HG02884 (cell line): Measurements from ENCODE around the gene ENTR1.
A peak's percentile ranks its signal among the peaks of the same experiment; 100 is the strongest.

Source experiments
- ATAC-seq: cut with Tn5 transposase; IDR thresholded peaks from one replicate; pipeline ENCODE4 v1.9.1; 2021; ENCODE audit warnings: mild to moderate bottlenecking, moderate library complexity; ENCODE audit not compliant: unreplicated experiment

The ENTR1 gene, protein sequence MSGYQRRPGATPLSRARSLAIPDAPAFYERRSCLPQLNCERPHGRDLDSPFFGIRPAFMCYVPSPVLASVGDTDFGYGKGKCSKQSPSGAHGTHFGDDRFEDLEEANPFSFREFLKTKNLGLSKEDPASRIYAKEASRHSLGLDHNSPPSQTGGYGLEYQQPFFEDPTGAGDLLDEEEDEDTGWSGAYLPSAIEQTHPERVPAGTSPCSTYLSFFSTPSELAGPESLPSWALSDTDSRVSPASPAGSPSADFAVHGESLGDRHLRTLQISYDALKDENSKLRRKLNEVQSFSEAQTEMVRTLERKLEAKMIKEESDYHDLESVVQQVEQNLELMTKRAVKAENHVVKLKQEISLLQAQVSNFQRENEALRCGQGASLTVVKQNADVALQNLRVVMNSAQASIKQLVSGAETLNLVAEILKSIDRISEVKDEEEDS

DNA sequence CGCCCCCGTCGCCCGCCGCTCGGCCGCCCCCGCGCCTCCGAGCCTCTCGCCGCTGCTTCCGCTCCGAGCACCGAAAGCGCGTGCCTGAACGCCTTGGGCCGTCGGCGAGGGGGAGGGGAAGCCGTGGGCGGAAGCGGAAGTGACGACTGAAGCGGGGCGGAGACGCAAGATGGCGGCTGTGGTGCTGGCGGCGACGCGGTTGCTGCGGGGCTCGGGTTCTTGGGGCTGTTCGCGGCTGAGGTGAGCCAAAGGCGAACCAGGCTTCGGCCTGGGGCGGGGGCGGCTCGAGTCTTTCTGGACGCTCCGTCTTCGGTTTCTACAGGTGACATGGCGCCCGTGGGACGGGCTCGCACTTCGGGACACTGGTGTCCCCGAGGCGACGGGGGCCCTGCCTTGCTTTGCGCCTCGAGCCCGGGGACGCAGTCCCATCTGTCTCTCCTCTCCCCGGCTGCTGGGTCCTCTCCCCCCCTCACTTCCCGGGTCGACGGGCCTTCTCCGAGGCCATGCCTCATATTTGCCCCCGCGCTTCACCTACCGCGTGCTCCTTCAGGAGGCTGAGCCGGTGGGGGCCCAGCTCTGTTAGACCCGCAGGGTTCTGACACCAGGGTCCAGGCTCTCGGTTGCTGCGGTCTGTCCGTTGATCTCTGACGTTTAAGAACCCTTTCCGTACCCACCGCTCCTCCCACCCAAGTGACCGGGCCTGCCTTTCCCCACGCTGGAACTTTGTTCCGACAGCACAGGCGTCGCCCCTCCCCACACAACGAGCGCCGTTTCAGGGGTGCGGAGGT, at the start of gene ENTR1, which contains the start of gene PMPCA:
Gene ENTR1 (minus strand): TSS at position 115 of the 788 bp plus-strand sequence. CDS start 217 bp downstream, outside the sequence.
Gene PMPCA (plus strand): TSS at position 159 of the 788 bp plus-strand sequence. CDS start 11 bp downstream, at position 170.
- ATAC-seq, result peak; percentile 72

DNA sequence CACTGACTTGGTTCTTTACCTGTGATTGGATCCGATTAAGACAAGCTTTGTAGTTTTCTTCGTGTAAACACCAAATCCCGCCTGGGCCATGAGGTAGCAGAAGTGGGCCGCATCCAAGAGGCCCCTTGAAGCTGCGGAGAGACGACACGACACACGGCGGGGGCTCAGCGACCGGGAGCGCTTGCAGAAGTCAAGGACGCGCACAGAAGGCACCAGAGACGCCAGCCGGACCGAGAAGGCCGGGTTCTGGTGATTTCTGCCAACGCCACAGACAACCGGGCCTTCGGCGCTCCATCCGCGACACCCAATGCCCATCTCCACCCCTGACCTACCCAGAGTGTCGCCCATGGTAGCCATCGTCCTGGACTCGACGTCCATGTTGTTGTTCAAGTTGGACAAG, 49.0 kb upstream of the ENTR1 start:
- ATAC-seq, result no peak

DNA sequence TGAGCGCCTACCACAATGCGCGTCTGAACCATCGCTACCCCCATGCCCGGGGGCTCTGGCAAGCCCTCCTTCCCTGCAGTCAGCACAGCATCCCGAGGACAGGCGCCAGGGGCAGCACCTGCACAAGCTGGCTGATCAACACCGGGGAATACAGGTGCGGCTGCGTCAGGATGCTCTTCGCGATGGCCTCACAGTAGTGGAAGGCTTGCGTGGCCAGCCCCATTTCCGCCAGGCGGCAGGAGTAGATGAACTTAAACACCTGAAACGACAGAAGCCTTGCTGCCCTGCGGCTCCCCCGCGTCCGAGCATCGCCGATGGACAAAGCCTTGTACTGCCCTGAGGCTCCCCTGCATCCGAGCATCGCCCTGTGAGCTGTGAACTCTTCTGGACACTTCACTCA, 46.9 kb upstream of the ENTR1 start:
- no peak for ATAC-seq

DNA sequence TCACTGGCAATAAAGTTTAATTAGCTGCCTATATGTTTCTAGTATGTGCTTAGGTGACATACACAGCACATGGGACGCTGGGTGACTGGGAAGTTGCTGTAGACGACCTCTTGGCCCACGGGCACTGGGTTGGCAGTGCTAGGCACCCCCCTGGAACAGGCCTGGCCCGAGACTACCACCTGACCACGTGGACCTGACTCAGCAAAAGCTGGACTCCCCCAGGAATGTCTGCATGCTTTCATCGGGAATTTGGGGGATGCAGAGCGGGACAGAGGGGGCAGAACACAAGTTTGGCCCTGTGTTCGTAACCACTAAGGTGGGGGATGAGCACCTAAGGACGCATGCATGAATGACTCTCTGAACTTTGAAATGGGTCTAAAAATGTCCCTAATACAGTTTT, 45.8 kb upstream of the ENTR1 start:
- no peak for ATAC-seq

DNA sequence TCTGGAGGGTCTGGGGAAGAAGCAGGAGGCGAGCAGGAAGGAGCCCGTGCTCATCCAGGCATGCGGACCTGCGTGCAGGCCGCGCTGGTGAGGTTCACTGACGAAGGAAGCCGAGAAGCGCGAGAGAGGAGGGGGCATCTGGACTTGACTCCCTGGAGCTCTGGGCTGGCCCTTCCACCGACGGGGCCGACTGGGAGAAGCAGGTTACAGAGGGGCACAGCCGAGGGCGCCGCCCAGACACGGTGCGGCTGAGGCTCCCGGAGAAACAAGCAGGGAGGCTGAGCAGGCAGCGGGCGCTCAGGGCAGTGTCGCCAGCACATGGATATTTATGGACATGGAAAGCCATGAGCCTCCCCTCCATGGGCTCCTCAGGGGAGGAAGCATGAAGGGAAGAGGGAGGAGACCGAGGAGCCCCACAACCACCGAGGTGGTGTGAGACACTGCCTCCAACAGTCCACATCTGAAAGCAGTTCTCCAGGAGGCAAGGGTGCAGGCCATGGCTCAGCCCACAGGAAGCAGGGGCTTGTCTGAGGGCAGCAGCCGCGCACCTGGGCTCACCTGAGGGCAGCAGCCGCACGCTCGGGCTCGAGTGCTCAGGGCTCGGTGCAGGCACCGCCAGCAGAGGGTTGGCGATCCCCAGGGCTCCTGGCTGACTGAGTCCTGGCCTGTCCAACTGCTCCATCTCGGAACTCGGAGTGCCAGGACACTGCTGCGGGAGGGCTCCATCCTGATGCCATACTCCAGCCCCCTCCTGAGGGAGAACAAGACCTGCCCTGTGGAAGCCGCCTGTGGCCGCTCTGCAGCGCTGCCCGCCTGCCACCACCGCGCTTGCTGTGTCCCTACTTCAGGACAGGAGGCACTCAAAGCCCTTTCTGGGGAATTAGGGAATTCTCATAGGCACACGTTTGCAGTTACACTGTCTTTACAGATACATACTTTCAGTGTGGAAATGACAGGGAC, 44.9 kb upstream of the ENTR1 start:
- ATAC-seq, result no peak

DNA sequence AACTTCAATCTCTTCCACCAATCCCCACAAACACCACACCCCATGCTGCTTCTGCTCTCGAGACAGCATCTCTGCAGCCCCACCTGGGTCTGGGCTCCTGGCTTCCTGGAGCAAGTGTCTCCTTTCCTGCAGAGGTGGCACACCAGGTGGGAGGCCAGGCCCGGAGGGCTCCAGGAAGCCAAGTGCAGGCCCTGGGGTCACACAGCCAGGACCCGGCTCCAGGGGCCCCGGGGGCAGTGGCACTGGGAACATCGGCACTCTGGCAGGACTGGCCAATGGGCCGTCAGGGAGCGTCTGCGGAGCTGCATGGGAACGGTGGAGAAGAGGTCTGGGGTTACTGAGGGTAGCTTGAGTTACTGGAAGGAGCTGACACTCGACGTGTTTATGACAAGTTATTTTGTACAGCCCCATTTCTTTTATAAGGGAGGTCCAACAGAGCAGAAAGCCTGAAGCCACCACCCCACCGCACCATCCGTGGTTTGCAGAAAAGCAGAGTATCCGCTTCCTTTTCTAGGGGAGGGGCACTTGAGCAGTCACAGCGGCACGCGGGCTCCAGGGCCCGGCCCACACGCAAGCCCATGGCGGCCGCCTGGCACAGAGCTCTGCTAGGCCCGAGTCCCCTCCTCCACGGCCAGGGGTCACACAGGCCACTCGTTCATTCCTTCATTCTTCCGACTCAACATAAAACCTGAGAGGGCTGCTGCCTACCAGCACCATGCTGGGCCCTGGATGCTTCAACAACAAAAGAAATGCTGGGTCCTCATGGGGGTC, 43.8 kb upstream of the ENTR1 start:
- no peak for ATAC-seq

DNA sequence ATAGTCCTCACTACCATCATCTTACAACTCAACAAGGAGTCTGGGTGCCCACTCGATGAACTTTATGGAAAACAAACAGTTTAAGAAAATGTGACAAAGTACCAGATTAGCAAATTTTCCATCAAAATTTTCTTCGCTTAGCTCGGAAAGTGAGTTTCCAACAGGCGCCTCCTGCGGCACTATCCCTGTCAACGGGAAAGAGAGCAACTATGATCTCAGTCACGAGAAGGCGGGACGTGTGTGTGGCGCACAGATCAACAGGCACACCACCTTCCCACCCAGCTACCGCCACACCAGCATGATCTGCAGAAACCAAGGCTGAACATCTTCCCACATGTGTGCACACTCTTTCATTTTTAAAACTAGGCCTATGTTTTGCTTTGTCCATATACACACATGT, 42.9 kb upstream of the ENTR1 start:
- ATAC-seq, result no peak

DNA sequence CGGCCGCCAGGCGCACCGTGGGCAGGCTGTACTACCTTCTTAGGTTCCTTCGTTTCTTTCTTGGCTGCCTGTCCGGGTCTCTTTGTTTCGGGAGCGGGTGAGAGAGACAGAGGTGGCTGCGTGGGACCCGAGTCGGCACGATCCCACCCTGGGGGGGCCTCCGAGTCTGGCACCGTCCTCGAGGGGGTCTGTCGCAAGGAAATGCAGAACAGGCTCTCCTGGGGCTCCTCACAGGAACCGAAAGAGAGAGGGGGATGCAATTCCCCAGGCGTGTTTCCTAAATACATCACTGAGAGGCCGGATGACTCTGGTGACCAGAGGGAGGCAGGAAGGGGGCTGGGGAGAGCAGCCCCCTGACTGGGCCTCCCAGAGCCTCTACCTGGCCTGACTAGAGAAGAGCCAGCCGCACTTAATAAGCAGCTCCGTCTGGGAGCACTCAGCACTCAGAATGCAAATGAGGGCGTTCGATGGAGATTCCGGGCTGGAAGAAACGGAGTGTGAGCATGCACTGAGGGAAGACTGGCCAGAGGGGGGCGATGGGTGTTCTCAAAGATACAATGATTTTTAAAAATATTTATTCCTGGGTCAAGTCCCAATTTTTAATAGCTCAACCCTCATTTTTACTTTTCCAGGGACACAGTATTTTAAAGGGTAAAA, 40.9 kb upstream of the ENTR1 start:
- ATAC-seq, result no peak

DNA sequence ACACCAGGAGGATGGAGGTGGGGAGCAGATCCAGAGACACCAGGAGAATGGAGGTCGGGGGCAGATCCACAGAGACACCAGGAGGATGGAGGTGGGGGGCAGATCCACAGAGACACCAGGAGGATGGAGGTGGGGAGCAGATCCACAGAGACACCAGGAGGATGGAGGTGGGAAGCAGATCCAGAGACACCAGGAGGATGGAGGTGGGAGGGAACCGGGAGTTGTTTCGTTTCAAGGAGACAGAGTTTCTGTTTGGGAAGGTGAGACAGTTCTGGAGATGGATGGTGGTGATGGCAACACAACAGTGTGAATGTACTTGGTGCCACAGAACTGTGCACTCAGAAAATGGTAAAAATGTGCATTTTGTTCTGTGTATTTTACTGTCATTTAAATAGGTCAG, 38.2 kb upstream of the ENTR1 start:
- no peak for ATAC-seq

DNA sequence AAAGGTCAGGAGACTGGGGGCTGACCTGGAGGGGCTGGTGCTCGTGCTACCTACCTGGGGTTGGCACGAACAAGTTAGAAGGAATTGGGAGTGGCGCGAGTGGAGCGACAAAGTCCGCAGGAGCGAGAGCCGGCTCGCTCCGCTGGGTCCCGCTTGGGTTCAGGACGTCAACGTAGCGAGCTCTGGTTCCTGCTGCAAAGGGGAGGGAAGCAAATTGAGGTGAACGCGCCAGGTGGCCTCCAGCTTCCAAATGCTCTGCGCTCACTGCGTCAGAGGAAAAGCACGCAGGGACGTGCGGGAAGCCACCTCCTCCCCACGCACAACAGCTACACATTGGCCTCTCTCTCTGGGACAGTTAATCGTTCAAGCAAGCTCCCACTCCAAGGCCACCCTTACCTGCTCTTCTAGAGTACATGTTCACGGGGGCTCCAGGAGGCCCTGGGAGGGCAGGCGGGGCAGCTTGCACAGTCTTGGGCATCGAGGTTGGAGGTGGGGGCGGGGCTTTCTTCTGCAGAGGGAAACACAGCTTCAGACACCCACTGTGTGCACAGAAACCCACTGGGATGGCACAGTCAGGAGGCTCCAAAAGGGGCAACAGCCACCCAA, 36.9 kb upstream of the ENTR1 start:
- no peak for ATAC-seq

DNA sequence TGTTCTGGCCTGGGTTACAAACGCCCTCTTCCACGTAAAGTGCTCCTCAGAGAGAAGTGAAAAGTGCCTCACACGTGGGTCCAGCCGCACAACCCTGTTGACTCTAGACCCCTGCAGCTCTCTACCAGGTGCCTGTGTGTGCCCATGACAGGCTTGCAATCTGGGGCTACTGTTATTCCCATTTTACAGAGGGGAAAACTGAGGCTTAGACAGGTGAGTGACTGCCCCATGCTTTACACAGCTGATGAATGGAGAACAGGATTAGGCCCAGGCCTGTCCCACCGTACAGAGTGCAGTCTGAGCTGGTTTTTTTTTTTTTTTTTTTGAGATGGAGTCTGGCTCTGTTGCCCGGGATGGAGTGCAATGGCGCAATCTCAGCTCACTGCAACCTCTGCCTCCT, 35.4 kb upstream of the ENTR1 start:
- no peak for ATAC-seq

DNA sequence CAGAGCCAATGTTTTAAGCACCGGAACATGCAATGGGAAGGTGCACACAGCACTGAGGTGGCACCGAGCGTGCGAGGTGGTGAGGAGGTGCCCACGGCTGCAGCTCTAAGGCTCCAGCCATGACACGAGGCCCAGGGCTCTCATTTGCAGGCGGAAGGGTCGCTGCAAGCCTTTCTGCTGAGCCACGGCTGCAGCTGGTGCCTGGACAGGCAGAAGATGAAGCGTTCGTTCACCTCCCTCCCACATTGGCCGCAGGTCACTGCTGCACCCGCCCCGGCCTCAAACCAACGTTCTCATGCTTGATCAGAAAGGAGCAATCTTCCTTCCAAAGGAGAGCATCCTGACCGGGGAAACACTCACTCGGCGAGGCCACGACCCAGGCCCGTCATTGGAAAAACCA, 33.7 kb upstream of the ENTR1 start:
- no peak for ATAC-seq

DNA sequence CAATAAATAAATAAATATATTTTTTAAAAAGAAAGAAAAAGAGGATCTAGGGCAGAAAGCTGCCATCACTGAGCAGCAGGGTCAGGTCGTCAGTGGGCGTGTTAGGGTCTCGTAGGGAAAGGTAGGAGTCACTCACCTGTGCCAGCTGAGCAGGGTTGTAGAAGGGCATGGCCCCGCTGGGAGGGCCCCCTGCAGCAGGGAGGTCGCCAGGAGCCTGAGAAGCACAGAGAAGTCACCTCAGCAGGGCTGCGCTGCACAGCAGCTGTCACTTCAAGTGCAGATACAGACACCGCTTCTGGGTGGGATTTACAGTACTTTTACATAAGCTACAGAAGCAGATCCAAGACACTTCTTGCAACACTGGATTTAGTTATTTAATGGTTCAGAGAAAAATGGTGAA, 33.3 kb upstream of the ENTR1 start:
- no peak for ATAC-seq

DNA sequence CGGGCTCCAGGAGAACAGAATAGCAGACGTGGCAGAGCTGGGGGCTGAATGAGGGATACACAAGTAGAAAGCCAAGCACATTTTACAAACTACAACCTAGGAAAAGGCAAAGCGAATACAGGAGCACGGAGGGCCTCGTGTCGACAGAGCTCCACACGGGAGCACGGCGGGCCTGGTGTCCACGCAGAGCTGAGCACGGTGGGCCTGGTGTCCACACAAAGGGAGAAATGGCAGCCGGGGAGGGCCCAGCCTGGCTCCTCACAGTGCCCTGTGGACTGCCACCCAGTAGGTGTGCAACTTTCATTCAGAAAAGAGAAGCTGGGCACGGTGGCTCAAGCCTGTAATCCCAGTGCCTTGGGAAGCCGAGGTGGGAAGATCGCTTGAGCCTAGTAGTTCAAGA, 32.7 kb upstream of the ENTR1 start:
- no peak for ATAC-seq

DNA sequence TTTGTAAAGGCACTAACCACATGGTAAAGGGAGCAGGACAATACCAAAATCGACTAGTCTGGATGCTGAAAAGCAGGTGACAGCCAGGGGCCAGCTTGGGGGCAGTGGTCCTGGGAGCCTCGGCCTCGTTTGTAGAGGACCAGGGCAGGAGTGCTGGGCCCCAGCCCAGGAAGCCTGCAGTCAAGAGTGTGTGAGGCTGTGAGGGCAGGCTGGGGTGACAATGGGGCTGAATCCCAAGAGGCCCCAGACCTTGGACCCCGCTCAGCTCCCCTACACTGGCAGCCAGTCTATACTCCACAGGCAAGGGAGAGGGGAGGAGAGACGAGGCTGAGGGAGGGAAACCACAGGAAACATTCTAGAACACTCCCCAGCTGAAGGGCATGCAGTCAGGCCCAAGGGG, 31.9 kb upstream of the ENTR1 start:
- ATAC-seq, result no peak

DNA sequence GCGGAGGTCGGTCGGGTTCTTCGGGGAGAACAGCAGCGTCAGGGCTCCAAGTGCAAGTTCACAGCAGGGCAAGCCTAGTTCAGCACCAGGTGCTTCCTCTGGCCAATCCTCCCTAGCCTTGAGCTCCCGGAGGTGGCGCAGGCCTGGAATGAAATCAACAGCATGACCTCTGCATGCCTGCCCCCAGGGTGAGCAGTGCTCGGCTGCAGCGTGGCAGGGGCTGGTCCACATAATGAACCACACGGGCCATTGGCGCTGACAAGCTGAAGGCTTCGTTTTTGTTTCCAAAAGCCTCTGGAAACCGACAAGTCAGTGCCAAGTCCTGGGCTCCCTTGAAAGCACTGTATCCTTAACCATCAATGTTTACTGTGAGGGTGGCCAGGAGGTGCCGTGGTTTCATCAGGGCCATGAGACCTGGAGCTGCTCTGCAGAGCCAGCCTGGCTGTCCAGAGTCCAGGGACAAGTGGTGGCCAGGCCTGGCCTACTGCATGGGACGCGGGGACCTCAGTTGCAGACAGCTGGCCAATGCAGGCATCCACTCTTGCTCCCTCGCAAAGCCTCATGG, 31.3 kb upstream of the ENTR1 start:
- no peak for ATAC-seq

DNA sequence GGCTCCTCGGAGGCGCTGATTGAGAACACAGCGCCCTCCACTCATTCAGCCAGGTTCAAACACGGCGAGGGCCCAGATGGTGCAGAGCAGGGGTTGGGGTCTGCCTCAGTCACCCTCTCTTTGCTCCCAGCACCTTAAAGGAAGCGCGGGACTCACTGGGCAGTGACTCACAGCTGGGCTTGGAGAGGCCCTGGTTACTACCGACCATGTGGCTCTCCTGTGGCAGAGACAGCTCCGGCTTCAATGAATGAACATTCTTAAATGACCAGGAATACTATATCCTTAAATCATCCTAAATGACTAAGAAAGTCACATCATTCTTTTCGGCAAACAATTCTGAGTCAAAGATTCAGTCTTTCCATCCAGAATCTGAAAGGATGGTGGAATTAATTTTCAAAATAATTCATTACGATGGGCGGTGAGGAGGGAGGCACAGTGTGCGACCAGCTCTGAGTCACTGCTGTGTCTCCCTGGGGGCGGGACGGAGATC, 30.8 kb upstream of the ENTR1 start:
- no peak for ATAC-seq

DNA sequence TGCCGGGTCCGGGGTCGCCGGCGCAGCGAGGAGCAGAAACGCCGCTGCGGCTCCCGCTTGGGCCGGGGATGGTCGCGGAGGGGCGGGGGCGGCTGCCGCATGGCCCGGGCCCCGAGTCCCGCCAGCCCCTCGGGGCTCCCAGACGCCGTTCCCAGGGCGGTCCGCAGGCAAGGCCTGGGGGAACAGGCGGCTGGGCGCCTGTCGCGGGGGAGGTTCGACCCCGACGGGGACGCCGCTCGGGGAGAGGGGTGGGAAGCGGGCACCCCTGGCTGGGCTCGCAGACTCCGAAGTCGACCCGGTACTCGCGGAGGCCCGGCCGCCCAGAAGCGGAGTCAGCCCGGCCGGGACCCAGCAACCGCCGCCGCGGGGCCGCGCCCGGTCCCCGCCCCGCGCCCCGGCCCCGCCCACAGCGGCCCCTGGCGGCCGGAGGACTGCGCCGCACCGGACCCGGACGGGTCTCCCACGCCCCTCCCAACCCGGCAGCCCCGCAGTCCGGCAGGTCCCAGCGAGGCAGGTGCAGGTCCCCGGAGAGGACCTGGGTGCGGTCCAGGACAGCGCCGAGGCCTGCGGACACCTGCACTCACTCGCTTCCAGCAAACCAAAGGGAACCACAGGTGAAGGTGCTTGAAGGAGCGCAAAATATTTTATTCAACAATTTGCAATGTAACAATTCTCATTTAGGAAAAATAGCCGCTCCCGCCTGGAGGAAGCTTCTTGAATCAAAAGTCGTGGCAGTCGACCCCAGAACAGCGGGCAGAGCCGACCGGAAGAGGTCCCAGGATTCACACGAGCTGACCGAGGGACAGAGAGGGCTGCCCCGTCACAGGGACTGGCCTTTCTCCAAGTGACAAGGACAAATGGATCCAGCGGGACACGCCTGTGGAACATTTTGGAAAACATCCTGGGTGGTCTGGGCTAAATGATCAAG, 29.3 kb upstream of the ENTR1 start, which contains the start of gene INPP5E:
Gene INPP5E (minus strand): TSS at position 365 of the 928 bp plus-strand sequence. CDS start 426 bp downstream, outside the sequence.
- ATAC-seq, result peak; percentile 44
